ENCODE measurements around the gene SLC49A3. TPM values are rescaled to one million over a fixed set of nuclear protein-coding genes. Genes with fewer than 3 reads are reported as not detected.

The SLC49A3 gene
- total RNA-seq, 2 experiments from 2014 or later = 0.23 TPM; not detected in 1

GRCh38 chr4:651884-652642 lies 36.9 kb downstream of the SLC49A3 start:
- ChIA-PET CTCF (interaction anchor here (1.6 kb wide), 1 partner anchor 13 kb away, joined by 3 read pairs; no protein-coding TSS in a partner anchor), POLR2A (no interaction called here)

GRCh38 chr4:650951-651883 lies 37.7 kb downstream of the SLC49A3 start:
- Mint-ChIP-seq H3K4me3 (no peak overlapping the region), H3K9me3 (no peaks in the 10 kb centered on the region), H3K27ac (no peak overlapping the region), H3K27me3 (peaks cover 7% of the 10 kb centered on the region), H3K36me3 (ENCODE audit: low read depth) (no peaks in the 10 kb centered on the region), H3K4me1 (ENCODE audit: low read depth) (peaks cover 3% of the 10 kb centered on the region)
- TF ChIP-seq CTCF (IDR thresholded peaks at IDR 0.05) = no peak
- intact Hi-C loops (cut with micrococcal nuclease) = no loop called here
- ATAC-seq = no peak
- POLR2A ChIA-PET = no interaction called here
- DNase-seq = no peak
- CTCF ChIA-PET = no interaction called here

More at GRCh38 chr4:651884-652642, 36.9 kb downstream of the SLC49A3 start:
- no peaks in the 10 kb centered on the region for H3K4me1 Mint-ChIP-seq (ENCODE audit: low read depth)
- intact Hi-C loops (cut with micrococcal nuclease) = no loop called here
- no peak for TF ChIP-seq CTCF (IDR thresholded peaks at IDR 0.05)
- H3K4me3 Mint-ChIP-seq = no peak overlapping the region
- no peak overlapping the region for H3K27ac Mint-ChIP-seq
- H3K36me3 Mint-ChIP-seq (ENCODE audit: low read depth) = no peaks in the 10 kb centered on the region
- DNase-seq (no peak), ATAC-seq (no peak)
- H3K27me3 Mint-ChIP-seq = peaks cover 2% of the 10 kb centered on the region
- no peaks in the 10 kb centered on the region for H3K9me3 Mint-ChIP-seq

GRCh38 chr4:650461-650860 lies 38.5 kb downstream of the SLC49A3 start:
- TF ChIP-seq CTCF (IDR thresholded peaks at IDR 0.05) = no peak
- Mint-ChIP-seq H3K27ac (no peak overlapping the region), H3K4me1 (ENCODE audit: low read depth) (peaks cover 7% of the 10 kb centered on the region), H3K4me3 (no peak overlapping the region), H3K27me3 (peaks cover 10% of the 10 kb centered on the region), H3K9me3 (no peaks in the 10 kb centered on the region), H3K36me3 (ENCODE audit: low read depth) (no peaks in the 10 kb centered on the region)
- ATAC-seq (no peak), DNase-seq (no peak)
- intact Hi-C loops (cut with micrococcal nuclease) = no loop called here
- CTCF ChIA-PET = no interaction called here
- POLR2A ChIA-PET = no interaction called here

GRCh38 chr4:649751-650310 lies 39.1 kb downstream of the SLC49A3 start:
- intact Hi-C loops (cut with micrococcal nuclease) = no loop called here
- ChIA-PET CTCF (no interaction called here), POLR2A (no interaction called here)
- Mint-ChIP-seq H3K9me3 (peaks cover under 1% of the 10 kb centered on the region), H3K36me3 (ENCODE audit: low read depth) (peaks cover under 1% of the 10 kb centered on the region), H3K27ac (no peak overlapping the region), H3K4me1 (ENCODE audit: low read depth) (peaks cover 7% of the 10 kb centered on the region), H3K27me3 (peaks cover 10% of the 10 kb centered on the region), H3K4me3 (no peak overlapping the region)
- DNase-seq (no peak), ATAC-seq (no peak)
- no peak for TF ChIP-seq CTCF (IDR thresholded peaks at IDR 0.05)

Data from activated CD8-positive, alpha-beta T cell treated with anti-CD3 and anti-CD28 coated beads for 36 hours (primary cell).